DOHH2 (cell line): ENCODE data around the gene ANGPT4.

Experiments
- H3F3A ChIP-seq: fragments of 200-600 bp; sonication (generic), shearing (Covaris generic); 2 replicates; pipeline ENCODE4 v1.6.0; 2016; ENCODE audit warnings: antibody characterized with exemption, mild to moderate bottlenecking; ENCODE audit not compliant: control insufficient read depth, insufficient read depth
- H3K27ac ChIP-seq: fragments of 200-600 bp; sonication (generic); 2 replicates; pipeline ENCODE4 v1.5.1; 2014; ENCODE audit warnings: low read depth, mild to moderate bottlenecking, low read length, moderate library complexity
- H3K27me3 ChIP-seq: fragments of 200-600 bp; sonication (generic); 2 replicates; pipeline ENCODE4 v1.6.1; 2014; ENCODE audit warnings: mild to moderate bottlenecking, low read length, mixed read lengths; ENCODE audit not compliant: control insufficient read depth
- H3K36me3 ChIP-seq: fragments of 200-600 bp; sonication (generic); 2 replicates; pipeline ENCODE4 v1.6.1; 2014; ENCODE audit warnings: mild to moderate bottlenecking, low read length, moderate library complexity, mixed read lengths; ENCODE audit not compliant: control insufficient read depth
- H3K4me1 ChIP-seq: fragments of 200-600 bp; sonication (generic); 2 replicates; pipeline ENCODE4 v1.6.1; 2014; ENCODE audit warnings: mild to moderate bottlenecking, low read length, mixed read lengths; ENCODE audit not compliant: control insufficient read depth
- H3K4me2 ChIP-seq: fragments of 200-600 bp; sonication (generic); 2 replicates; pipeline ENCODE4 v1.6.0; 2014; ENCODE audit warnings: mild to moderate bottlenecking, low read length, moderate library complexity
- H3K4me3 ChIP-seq: fragments of 200-600 bp; sonication (generic); 2 replicates; pipeline ENCODE4 v1.5.1; 2014; ENCODE audit warnings: mild to moderate bottlenecking, low read length, mixed read lengths
- H3K79me2 ChIP-seq: fragments of 200-600 bp; sonication (generic); 2 replicates; pipeline ENCODE4 v1.6.1; 2014; ENCODE audit warnings: mild to moderate bottlenecking, low read length, mixed read lengths; ENCODE audit not compliant: control insufficient read depth
- H3K9me2 ChIP-seq: fragments of 200-600 bp; sonication (generic); replicated peaks from 2 replicates; pipeline ENCODE4 v1.6.1; 2014; ENCODE audit warnings: mild to moderate bottlenecking, low read length, mixed read lengths; ENCODE audit not compliant: control insufficient read depth
- H3K9me3 ChIP-seq: fragments of 200-600 bp; sonication (generic); 2 replicates; pipeline ENCODE4 v1.6.1; 2014; ENCODE audit warnings: antibody characterized with exemption, low read length, mixed read lengths; ENCODE audit not compliant: control insufficient read depth, insufficient read depth
- H4K20me1 ChIP-seq: fragments of 200-600 bp; sonication (generic); 2 replicates; pipeline ENCODE4 v1.6.0; 2014; ENCODE audit warnings: low read depth, mild to moderate bottlenecking, antibody characterized with exemption, low read length, moderate library complexity; ENCODE audit not compliant: control insufficient read depth, insufficient read depth
- CTCF ChIP-seq: fragments of 200-600 bp; sonication (generic); IDR thresholded peaks from one replicate; pipeline ENCODE4 v1.5.1; 2014; ENCODE audit warnings: antibody characterized with exemption, mild to moderate bottlenecking, low read depth, low read length; ENCODE audit not compliant: poor library complexity, severe bottlenecking
- EZH2phosphoT487 ChIP-seq: fragments of 200-600 bp; sonication (generic); IDR thresholded peaks from 2 replicates; pipeline ENCODE4 v1.6.1; 2017; ENCODE audit warnings: borderline replicate concordance, mild to moderate bottlenecking, antibody characterized with exemption, low read length, moderate library complexity, mixed read lengths

ANGPT4 gene

GRCh38 chr20:916825-917224 is 691 bp upstream of the ANGPT4 start:
- Histone ChIP-seq H3K27me3 (no peaks in the 10 kb centered on the region), H3K9me3 (no peaks in the 10 kb centered on the region), H3K4me2 (no peak overlapping the region), H3K79me2 (no peaks in the 10 kb centered on the region), H3K4me3 (no peak overlapping the region), H4K20me1 (no peaks in the 10 kb centered on the region), H3K9me2 (no peaks in the 10 kb centered on the region), H3K4me1 (no peaks in the 10 kb centered on the region), H3K27ac (no peak overlapping the region), H3F3A (no peaks in the 10 kb centered on the region), H3K36me3 (no peaks in the 10 kb centered on the region)
- TF ChIP-seq EZH2phosphoT487 (no peak), CTCF (no peak)

DNA sequence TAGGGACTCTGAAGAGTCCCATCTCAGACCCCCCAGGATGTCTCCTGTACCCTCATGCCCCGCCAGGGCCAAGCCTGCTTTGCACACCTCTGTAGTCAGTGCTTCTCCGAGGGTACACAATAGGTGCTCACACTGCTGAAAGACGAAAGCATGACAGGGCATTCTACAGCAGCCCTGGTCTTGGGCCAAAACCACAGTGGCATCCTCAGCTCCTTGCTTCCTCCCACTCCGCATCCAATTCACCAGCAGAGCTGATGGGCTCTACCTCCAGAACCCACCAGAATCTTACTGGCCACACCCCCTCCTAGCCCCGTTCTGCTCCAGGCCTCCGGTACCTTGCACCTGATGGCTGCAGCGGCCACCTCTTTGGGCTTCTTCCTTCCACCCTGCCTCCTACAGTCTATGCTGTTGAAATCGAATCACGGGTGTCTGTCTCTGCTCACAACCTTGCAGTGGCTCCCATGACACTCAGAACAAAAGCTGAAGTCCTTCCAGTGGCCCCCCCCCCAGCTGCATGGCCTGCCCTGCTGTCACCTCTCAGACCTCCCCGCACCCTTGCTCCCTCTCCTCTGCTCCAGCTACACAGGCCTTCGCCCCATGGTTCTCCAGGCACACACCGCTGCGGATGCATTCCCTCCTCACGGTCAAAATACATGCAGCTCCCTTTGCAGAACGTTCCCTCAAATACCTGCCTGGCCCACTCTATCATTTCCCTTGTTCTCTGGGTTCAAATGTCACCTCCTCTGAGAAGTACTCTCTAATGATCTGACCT is 1.2 kb downstream of the ANGPT4 start:
- Histone ChIP-seq H3K9me3 (no peaks in the 10 kb centered on the region), H3K4me1 (no peaks in the 10 kb centered on the region), H3F3A (no peaks in the 10 kb centered on the region), H3K4me2 (no peak overlapping the region), H3K27ac (no peak overlapping the region), H3K4me3 (no peak overlapping the region), H3K9me2 (no peaks in the 10 kb centered on the region), H3K27me3 (no peaks in the 10 kb centered on the region), H3K36me3 (no peaks in the 10 kb centered on the region), H4K20me1 (no peaks in the 10 kb centered on the region), H3K79me2 (no peaks in the 10 kb centered on the region)
- no peak for TF ChIP-seq EZH2phosphoT487
- no peak for TF ChIP-seq CTCF

- Histone ChIP-seq H3K9me2 (no peaks in the 10 kb centered on the region), H3K27ac (no peak overlapping the region), H3K4me1 (no peaks in the 10 kb centered on the region), H3K9me3 (no peaks in the 10 kb centered on the region), H4K20me1 (no peaks in the 10 kb centered on the region), H3K79me2 (no peaks in the 10 kb centered on the region), H3F3A (no peaks in the 10 kb centered on the region), H3K4me3 (no peak overlapping the region), H3K4me2 (no peak overlapping the region), H3K36me3 (no peaks in the 10 kb centered on the region), H3K27me3 (no peaks in the 10 kb centered on the region)
- TF ChIP-seq CTCF: no peak
- no peak for TF ChIP-seq EZH2phosphoT487
These were observed 2.8 kb downstream of the ANGPT4 start for GRCh38 chr20:913306-913849.
